ENCODE data around the gene CYP4B1. TPM values are rescaled to one million over a fixed set of nuclear protein-coding genes. Genes with fewer than 3 reads are reported as not detected.

The CYP4B1 gene
- total and polyA plus RNA-seq, 4 donors = 0.18 to 0.59 (median 0.18) TPM; not detected in 1

- H3K9ac ChIP-seq (ENCODE audit: low read depth in 1 of 2, low read length in 2 of 2) = no peak overlapping the region
- WGBS = 66% methylated on average over 1 of the region's 1 CpG
- H3K36me3 ChIP-seq (ENCODE audit: control insufficient read depth in 4 of 4, insufficient read depth in 3 of 4, low read depth in 1 of 4, low read length in 3 of 4) = no peaks in the 10 kb centered on the region
Measured at GRCh38 chr1:46790446-46791101, 8.3 kb upstream of the CYP4B1 start.

GRCh38 chr1:46793126-46793525, 5.7 kb upstream of the CYP4B1 start:
- TF ChIP-seq FOXA1 (IDR thresholded peaks at IDR 0.05) = no peak
- TF ChIP-seq GABPA (IDR thresholded peaks at IDR 0.05 in 1 of 2, conservative IDR thresholded peaks at IDR 0.05 in 1 of 2) = no peak
- no peak for TF ChIP-seq RXRA (IDR thresholded peaks at IDR 0.05)
- no peak for TF ChIP-seq JUND (IDR thresholded peaks at IDR 0.05)
- TF ChIP-seq CTCF (IDR thresholded peaks at IDR 0.05; ENCODE audit: low read depth, low read length, missing input control) = no peak
- no peak for TF ChIP-seq HNF4G (IDR thresholded peaks at IDR 0.05)
- no peak for TF ChIP-seq MAX (IDR thresholded peaks at IDR 0.05)
- no peak for TF ChIP-seq RAD21 (IDR thresholded peaks at IDR 0.05)
- no peaks in the 10 kb centered on the region for H3K27me3 ChIP-seq (ENCODE audit: control insufficient read depth in 4 of 4, insufficient read depth in 4 of 4, low read length in 3 of 4)
- no peak for DNase-seq (ENCODE audit: low spot score)
- H3K27ac ChIP-seq (ENCODE audit: low read depth in 1 of 2, low read length in 2 of 2) = no peak overlapping the region
- no peaks in the 10 kb centered on the region for H3K9me3 ChIP-seq (ENCODE audit: control insufficient read depth in 4 of 4, low read length in 3 of 4)
- H3K4me1 ChIP-seq (ENCODE audit: control insufficient read depth in 4 of 4, insufficient read depth in 4 of 4, low read length in 3 of 4) = no peaks in the 10 kb centered on the region
- no peak overlapping the region for H3K9ac ChIP-seq (ENCODE audit: low read depth in 1 of 2, low read length in 2 of 2)
- WGBS = 71% methylated on average over 3 of the region's 3 CpGs
- no peak overlapping the region for H3K4me3 ChIP-seq (ENCODE audit: low read depth in 1 of 3, low read length in 3 of 3)
- H3K36me3 ChIP-seq (ENCODE audit: control insufficient read depth in 4 of 4, insufficient read depth in 3 of 4, low read depth in 1 of 4, low read length in 3 of 4) = no peaks in the 10 kb centered on the region

More at GRCh38 chr1:46790446-46791101, 8.3 kb upstream of the CYP4B1 start:
- TF ChIP-seq JUND (IDR thresholded peaks at IDR 0.05) (no peak), ATF3 (IDR thresholded peaks at IDR 0.05) (no peak), HNF4A (conservative IDR thresholded peaks at IDR 0.05) (no peak), YY1 (IDR thresholded peaks at IDR 0.05) (no peak), CTCF (IDR thresholded peaks at IDR 0.05; ENCODE audit: low read depth, low read length, missing input control) (no peak), MAX (IDR thresholded peaks at IDR 0.05) (no peak), EGR1 (IDR thresholded peaks at IDR 0.05; ENCODE audit: low read depth in 2 of 2) (no peak), FOXA2 (IDR thresholded peaks at IDR 0.05) (no peak), RXRA (IDR thresholded peaks at IDR 0.05) (no peak), SP1 (IDR thresholded peaks at IDR 0.05) (no peak), RAD21 (IDR thresholded peaks at IDR 0.05) (no peak), FOXA1 (IDR thresholded peaks at IDR 0.05) (no peak), NR2F2 (IDR thresholded peaks at IDR 0.05) (no peak), ZBTB33 (IDR thresholded peaks at IDR 0.05) (no peak), GABPA (IDR thresholded peaks at IDR 0.05 in 1 of 2, conservative IDR thresholded peaks at IDR 0.05 in 1 of 2) (no peak)
- H3K9me3 ChIP-seq (ENCODE audit: control insufficient read depth in 4 of 4, low read length in 3 of 4) = no peaks in the 10 kb centered on the region
- H3K4me1 ChIP-seq (ENCODE audit: control insufficient read depth in 4 of 4, insufficient read depth in 4 of 4, low read length in 3 of 4) = no peaks in the 10 kb centered on the region
- no peak overlapping the region for H3K4me3 ChIP-seq (ENCODE audit: low read depth in 1 of 3, low read length in 3 of 3)
- no peak overlapping the region for H3K27ac ChIP-seq (ENCODE audit: low read depth in 1 of 2, low read length in 2 of 2)
- DNase-seq (ENCODE audit: low spot score) = no peak
- H3K27me3 ChIP-seq (ENCODE audit: control insufficient read depth in 4 of 4, insufficient read depth in 4 of 4, low read length in 3 of 4) = no peaks in the 10 kb centered on the region

All from liver (tissue), 9 donors.